Activated naive CD4-positive, alpha-beta T cell treated with anti-CD3 and anti-CD28 coated beads, Interleukin-2, amount 50 U/mL, for 24 hours (primary cell): ENCODE results near the gene MEIS1.

Source experiments
- H3K27ac Mint-ChIP-seq: one replicate; pipeline ENCODE4 v1.8.0; 2021; ENCODE audit warnings: mild to moderate bottlenecking, mixed read lengths
- H3K27me3 Mint-ChIP-seq: one replicate; pipeline ENCODE4 v1.8.0; 2021; ENCODE audit warnings: mixed read lengths
- H3K36me3 Mint-ChIP-seq: one replicate; pipeline ENCODE4 v1.8.0; 2021; ENCODE audit warnings: mixed read lengths
- H3K4me1 Mint-ChIP-seq: one replicate; pipeline ENCODE4 v1.8.0; 2021; ENCODE audit warnings: mixed read lengths
- H3K4me3 Mint-ChIP-seq: one replicate; pipeline ENCODE4 v1.8.0; 2021; ENCODE audit warnings: mild to moderate bottlenecking, mixed read lengths
- H3K9me3 Mint-ChIP-seq: one replicate; pipeline ENCODE4 v1.8.0; 2021; ENCODE audit warnings: mixed read lengths

MEIS1 gene

DNA sequence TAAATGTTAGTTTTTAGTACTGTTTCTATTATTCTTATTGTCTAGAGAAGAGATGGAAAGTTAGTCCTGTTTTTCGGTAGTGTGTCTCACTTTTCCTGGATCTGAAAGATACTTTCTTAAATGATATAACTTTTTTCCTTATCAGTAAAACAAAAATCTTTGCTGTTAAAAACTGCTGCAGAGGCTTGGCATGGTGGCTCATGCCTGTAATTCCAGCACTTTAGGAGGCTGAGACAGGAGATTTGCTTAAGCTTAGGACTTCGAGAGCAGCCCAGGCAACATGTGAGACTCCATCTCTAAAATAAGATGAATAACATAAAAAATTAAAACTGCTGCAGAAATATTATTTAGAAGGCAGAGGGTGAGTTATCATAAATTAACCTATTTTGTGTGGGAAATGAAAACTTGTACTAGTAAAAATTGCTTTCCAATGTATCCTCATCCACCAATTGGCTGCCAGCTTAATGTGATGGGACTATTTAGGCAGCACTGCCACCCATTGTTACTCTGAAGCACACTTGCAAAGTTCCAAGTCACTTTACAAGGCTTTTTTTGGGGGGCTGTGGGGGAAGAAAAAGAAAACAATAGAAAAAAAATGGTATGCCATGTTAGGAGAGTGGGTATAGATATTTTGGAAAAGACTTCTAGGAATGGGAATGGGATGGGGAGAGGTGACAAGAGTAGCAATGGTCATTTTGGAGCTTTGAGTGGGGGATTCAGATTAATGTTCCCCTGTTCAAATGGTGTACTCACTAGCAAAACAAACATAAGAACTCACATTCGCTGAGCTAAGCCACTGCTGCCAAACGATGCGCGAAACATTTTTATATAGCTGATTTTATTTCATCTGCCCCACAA is 62.7 kb downstream of the MEIS1 start:
- no peak overlapping the region for H3K27ac Mint-ChIP-seq
- peaks cover 6% of the 10 kb centered on the region for H3K27me3 Mint-ChIP-seq
- no peaks in the 10 kb centered on the region for H3K9me3 Mint-ChIP-seq
- no peaks in the 10 kb centered on the region for H3K36me3 Mint-ChIP-seq
- no peak overlapping the region for H3K4me3 Mint-ChIP-seq
- H3K4me1 Mint-ChIP-seq = no peaks in the 10 kb centered on the region

GRCh38 chr2:66498289-66498975 is 63.5 kb downstream of the MEIS1 start:
- H3K27ac Mint-ChIP-seq = no peak overlapping the region
- peaks cover 6% of the 10 kb centered on the region for H3K27me3 Mint-ChIP-seq
- H3K4me1 Mint-ChIP-seq = no peaks in the 10 kb centered on the region
- H3K9me3 Mint-ChIP-seq = no peaks in the 10 kb centered on the region
- H3K4me3 Mint-ChIP-seq = no peak overlapping the region
- H3K36me3 Mint-ChIP-seq = no peaks in the 10 kb centered on the region

GRCh38 chr2:66501267-66501666 is 66.3 kb downstream of the MEIS1 start:
- Mint-ChIP-seq H3K36me3 (no peaks in the 10 kb centered on the region), H3K27ac (no peak overlapping the region), H3K4me1 (no peaks in the 10 kb centered on the region), H3K9me3 (no peaks in the 10 kb centered on the region), H3K4me3 (no peak overlapping the region), H3K27me3 (peaks cover 6% of the 10 kb centered on the region)

DNA sequence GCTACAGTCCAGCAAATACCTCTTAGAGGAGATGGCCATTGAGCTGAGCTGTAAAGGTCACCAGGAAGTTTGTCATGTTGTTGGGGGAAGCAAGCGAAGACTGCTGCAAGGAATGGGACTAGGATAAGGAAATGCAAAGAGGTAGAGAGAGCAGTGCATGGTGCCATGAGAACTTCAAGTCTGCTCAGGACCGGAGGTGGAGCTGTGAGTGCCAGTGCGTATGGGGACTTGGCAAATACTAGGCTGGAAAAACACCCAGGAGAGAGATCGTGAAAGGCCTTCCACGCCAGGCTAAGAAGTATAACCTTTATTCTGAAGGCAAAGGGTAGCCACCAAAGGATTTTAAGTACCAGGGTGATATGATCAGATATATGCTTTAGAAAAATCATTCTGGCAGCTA is 71.3 kb downstream of the MEIS1 start:
- Mint-ChIP-seq H3K36me3 (no peaks in the 10 kb centered on the region), H3K27me3 (peaks cover 4% of the 10 kb centered on the region), H3K9me3 (no peaks in the 10 kb centered on the region), H3K4me1 (no peaks in the 10 kb centered on the region), H3K27ac (no peak overlapping the region), H3K4me3 (no peak overlapping the region)

DNA sequence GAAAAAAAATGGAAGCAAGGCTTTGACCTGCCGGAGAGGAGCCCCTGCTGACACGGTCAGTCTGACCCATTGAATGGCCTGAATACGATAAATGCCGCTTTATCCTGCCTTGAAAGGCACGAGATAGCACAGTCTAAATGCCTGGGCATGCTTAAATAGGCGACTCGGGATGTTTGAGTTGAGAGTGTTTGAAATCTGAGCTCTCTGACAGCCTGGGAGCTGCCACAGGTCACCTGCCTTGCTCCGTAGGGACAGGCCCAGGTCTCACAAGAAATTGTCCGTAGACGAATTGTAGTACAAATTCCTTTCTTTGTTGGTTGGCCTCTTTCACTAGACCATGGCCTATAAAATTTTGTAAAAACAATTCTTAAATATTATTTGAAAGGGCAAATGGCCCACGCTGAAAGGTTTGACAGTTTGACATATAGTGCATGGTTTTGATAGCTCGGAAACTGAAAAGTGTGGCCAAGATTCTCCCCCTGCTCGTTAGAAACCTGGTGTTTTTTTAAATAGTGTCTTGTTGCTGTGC is 72.8 kb downstream of the MEIS1 start:
- Mint-ChIP-seq H3K27ac (no peak overlapping the region), H3K4me3 (no peak overlapping the region), H3K4me1 (no peaks in the 10 kb centered on the region), H3K27me3 (peaks cover 4% of the 10 kb centered on the region), H3K36me3 (no peaks in the 10 kb centered on the region), H3K9me3 (no peaks in the 10 kb centered on the region)

DNA sequence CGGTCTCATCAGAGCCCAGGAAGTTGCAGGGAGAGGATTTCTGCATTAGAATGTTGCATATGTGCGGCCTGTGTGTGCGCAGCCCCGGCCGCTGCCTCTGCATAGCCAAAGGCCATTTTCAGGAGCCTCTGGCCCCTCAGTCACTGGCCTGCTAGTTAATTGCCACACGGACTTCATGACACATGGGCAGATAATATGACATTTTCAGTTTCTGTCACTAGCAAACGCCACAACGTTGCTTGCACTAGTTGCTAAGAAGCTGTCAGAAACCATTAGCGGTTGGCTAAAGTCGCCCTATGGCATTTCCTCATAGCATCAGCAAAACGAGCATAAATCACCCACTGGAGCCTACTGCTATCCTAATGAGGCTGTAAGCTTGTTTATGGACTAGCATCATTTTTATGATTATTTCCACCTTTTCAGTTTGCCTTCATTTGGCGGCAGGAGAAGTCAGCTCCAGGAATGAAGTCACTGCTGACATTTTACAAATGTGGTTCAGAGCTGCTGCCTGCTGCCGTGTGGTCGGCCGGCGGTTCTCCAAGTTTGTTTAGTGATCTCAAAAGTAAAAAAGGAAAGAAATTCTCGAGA is 73.7 kb downstream of the MEIS1 start:
- Mint-ChIP-seq H3K27me3 (peaks cover 4% of the 10 kb centered on the region), H3K9me3 (no peaks in the 10 kb centered on the region), H3K4me1 (no peaks in the 10 kb centered on the region), H3K4me3 (no peak overlapping the region), H3K27ac (no peak overlapping the region), H3K36me3 (no peaks in the 10 kb centered on the region)

DNA sequence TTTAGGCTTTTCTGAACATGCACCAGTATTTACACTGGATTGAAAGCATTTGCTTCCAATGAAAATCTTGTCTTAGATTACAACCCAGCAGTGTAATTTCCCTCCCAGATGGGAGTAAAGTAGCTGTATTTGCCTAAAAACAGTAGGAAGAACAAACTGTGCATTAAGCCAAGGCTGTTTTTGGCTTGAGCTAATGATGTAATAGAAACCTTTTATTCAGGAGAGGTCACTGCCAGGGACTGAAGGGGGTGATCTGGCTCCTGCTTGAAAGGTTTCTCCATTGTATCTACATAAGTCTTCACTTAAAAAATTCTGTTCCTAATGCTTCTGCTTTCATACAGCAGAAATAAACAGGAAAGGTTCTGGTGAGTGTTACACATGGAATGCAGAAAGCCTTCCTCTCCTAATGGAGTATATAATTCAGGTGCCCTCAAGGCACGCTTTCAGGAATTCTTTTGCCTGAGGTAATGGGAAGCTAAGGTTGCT is 74.4 kb downstream of the MEIS1 start:
- Mint-ChIP-seq H3K4me1 (no peaks in the 10 kb centered on the region), H3K9me3 (no peaks in the 10 kb centered on the region), H3K36me3 (no peaks in the 10 kb centered on the region), H3K4me3 (no peak overlapping the region), H3K27ac (no peak overlapping the region), H3K27me3 (peaks cover 4% of the 10 kb centered on the region)

GRCh38 chr2:66512626-66513025 is 77.7 kb downstream of the MEIS1 start:
- no peak overlapping the region for H3K27ac Mint-ChIP-seq
- H3K27me3 Mint-ChIP-seq = peaks cover 4% of the 10 kb centered on the region
- no peaks in the 10 kb centered on the region for H3K36me3 Mint-ChIP-seq
- no peaks in the 10 kb centered on the region for H3K9me3 Mint-ChIP-seq
- H3K4me1 Mint-ChIP-seq = no peaks in the 10 kb centered on the region
- H3K4me3 Mint-ChIP-seq = no peak overlapping the region

DNA sequence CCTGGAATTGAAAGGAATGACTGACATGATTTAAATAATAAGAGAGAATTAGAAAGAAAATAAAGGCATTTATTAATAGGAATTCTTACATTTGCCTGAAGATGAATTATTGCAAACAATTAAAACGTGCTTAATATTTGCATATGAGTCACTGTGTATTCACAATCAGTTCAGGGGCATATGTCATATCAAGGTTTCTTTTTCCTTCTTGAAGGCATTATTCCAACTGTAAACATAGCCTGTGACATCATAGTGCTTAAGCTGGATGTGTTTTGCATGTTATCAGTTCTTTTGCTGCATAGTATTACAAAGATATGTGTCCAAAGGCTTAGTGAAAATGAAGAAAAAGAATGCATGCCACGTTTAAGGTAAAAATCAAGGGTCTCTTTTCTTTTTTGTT is 80.8 kb downstream of the MEIS1 start:
- Mint-ChIP-seq H3K36me3 (no peaks in the 10 kb centered on the region), H3K27me3 (no peaks in the 10 kb centered on the region), H3K27ac (no peak overlapping the region), H3K9me3 (no peaks in the 10 kb centered on the region), H3K4me1 (no peaks in the 10 kb centered on the region), H3K4me3 (no peak overlapping the region)

GRCh38 chr2:66516499-66516898 is 81.6 kb downstream of the MEIS1 start:
- Mint-ChIP-seq H3K9me3 (no peaks in the 10 kb centered on the region), H3K4me3 (no peak overlapping the region), H3K4me1 (no peaks in the 10 kb centered on the region), H3K27me3 (peaks cover 3% of the 10 kb centered on the region), H3K36me3 (no peaks in the 10 kb centered on the region), H3K27ac (no peak overlapping the region)

- H3K36me3 Mint-ChIP-seq = no peaks in the 10 kb centered on the region
- H3K4me1 Mint-ChIP-seq = no peaks in the 10 kb centered on the region
- H3K4me3 Mint-ChIP-seq = no peak overlapping the region
- no peaks in the 10 kb centered on the region for H3K9me3 Mint-ChIP-seq
- no peak overlapping the region for H3K27ac Mint-ChIP-seq
- peaks cover 6% of the 10 kb centered on the region for H3K27me3 Mint-ChIP-seq
Observed at GRCh38 chr2:66517772-66518171, 82.8 kb downstream of the MEIS1 start.

- no peaks in the 10 kb centered on the region for H3K9me3 Mint-ChIP-seq
Observed at GRCh38 chr2:66519264-66519843, 84.4 kb downstream of the MEIS1 start.

DNA sequence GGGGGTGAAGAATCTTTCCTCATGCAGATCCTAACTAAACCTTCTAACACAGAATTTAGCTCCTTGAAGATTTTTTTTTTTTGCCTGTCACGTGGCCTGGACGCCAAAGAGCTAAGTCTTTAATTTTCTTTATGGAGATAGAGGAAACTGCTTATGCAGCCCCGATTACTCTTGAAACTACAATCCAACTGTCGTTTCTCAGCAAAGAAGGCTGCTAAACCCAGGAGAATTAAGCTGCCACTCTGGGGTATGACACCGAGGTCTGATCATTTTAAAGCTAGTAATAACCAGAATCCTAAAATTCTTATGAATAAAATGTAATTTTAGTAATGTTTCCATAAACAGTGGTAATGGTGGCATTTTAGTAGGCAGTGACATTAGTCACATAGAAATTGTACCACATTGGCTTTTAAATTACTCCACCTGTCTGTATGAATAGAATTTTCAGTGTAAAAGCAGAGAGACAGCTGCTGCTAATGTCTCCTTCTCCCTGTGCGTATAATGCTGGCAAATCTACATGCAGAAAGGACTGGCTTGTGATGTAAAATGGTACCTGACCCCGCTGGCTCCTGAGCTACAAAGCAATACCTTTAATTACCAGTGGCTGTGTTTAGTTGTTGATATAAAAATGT is 86.5 kb downstream of the MEIS1 start:
- H3K27ac Mint-ChIP-seq = no peak overlapping the region
- H3K36me3 Mint-ChIP-seq = no peaks in the 10 kb centered on the region
- peaks cover 6% of the 10 kb centered on the region for H3K27me3 Mint-ChIP-seq
- no peak overlapping the region for H3K4me3 Mint-ChIP-seq
- no peaks in the 10 kb centered on the region for H3K9me3 Mint-ChIP-seq
- no peaks in the 10 kb centered on the region for H3K4me1 Mint-ChIP-seq

More at GRCh38 chr2:66519264-66519843, 84.4 kb downstream of the MEIS1 start:
- no peak overlapping the region for H3K27ac Mint-ChIP-seq
- peaks cover 6% of the 10 kb centered on the region for H3K27me3 Mint-ChIP-seq
- no peak overlapping the region for H3K4me3 Mint-ChIP-seq
- H3K4me1 Mint-ChIP-seq = no peaks in the 10 kb centered on the region
- H3K36me3 Mint-ChIP-seq = no peaks in the 10 kb centered on the region

DNA sequence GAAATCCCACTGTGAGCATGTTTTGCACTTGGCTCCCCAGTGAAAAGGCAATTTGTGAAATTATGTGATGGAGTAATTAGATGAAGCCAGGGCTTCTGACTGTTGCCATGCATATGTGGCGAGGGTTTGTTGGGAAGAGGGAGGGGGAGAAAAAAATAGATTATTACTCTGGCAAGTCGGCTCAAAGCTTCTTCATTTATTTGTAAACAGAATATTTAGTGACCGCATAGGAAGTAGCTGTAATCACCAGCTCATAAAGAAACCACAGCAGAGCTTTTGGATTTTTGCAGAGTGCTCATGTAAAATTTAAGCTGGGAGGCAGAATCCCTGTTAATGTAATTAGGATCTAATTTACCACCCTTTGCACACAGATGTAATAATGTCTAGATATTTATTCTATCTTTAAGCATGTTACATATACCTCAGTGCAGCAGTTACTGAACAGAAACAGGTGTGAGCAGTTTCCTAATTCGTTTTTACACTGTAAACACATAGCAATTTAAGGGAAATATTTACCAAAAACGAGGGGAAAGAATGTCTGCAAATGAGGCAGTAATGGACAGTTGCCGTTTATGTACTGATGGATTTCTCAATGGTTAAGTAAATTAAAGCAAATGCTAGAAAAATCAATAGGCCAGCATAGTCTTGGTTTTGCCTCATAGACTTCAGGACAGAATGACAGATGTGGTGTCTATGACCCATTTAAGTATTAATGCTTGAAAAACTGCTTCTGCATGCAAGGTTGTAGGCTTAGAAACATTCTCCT is 87.9 kb downstream of the MEIS1 start:
- no peaks in the 10 kb centered on the region for H3K4me1 Mint-ChIP-seq

More for the DNA sequence above, 87.9 kb downstream of the MEIS1 start:
- H3K36me3 Mint-ChIP-seq = no peaks in the 10 kb centered on the region
- H3K9me3 Mint-ChIP-seq = no peaks in the 10 kb centered on the region
- peaks cover 6% of the 10 kb centered on the region for H3K27me3 Mint-ChIP-seq
- no peak overlapping the region for H3K4me3 Mint-ChIP-seq
- H3K27ac Mint-ChIP-seq = no peak overlapping the region
